Putamen (tissue), 1 donor: Measurements from ENCODE around the gene COL11A2.

Source experiments
- DNase-seq: peaks from one replicate; pipeline ENCODE4 v3.0.0-alpha.2; 2016; ENCODE audit warnings: low spot score

COL11A2 gene

DNA sequence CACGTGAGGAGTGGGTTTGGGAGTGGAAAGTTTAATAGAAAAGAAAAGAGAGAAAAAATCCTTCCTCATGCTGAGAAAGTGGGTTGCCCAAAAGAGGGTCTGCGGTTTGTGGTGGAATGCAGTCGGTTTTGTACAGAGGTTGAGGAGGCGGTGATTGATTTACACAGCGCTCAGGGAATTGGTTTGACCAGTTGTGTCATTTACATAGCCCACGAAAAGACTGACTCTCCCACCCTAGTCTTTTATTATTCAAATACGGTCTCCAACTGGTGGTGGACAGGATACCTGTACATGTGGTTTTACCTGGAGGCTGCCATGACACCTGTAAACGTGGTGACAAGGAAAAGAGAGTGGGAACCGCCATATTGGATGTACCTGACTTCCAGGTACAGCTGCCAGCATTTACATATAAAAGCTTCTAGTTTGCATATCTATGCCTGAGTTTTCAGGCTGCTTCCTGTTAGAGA is 74.4 kb downstream of the COL11A2 start:
- DNase-seq, result no peak

DNA sequence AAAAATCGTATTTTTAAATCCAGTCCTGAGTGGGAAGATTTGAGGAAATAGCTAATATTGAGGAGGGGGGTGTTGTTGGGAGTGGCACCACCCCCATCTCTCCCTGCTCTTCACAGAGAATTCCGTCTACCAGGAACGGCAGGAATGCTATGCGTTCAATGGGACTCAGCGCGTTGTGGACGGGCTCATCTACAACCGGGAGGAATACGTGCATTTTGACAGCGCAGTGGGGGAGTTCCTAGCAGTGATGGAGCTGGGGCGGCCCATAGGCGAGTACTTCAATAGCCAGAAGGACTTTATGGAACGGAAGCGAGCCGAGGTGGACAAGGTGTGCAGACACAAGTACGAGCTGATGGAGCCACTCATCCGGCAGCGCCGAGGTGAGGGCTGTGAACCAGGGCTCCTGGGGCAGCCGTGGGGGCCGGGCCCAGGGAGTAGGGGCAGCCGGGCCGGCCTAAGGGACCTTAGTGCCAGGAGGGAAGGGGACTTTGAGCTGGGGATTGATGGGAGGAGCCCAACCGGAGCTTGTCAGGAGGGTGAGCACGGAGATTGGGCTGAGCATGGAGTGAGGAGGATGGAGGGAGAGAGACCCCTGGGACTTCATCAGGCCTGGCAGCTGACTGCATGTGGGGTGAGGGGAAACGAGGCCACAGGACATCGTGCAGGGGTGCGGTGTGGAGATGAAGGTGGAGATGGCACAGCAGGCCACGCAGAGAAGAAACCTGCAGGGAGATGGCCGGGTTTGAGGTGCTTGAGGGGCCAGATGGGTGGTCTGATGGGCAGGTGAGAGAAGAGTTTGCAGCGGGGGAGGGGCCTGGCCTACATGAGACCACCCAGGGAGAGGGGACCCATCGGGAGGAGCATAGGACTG is 75.2 kb downstream of the COL11A2 start:
- no peak for DNase-seq

DNA sequence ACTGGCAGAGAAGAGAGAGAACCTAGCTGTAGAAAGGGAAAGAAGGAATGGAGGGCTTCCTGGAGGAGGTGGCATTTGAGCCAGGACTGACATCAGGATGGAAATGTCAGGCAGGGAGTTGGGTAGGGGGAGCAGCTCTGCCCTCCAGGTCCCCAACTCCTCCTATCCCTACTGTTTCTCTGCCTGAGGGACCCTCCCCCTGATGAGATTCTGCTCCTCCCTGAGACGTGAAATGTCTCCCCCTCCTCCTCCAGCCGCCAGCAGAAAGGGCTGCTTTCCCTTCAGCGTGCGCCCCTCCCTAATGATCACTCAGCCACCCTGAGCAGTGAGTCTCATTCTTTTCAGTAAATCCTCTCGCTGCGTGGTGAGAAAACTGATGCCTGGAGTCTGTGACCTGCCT is 75.8 kb downstream of the COL11A2 start:
- DNase-seq, result no peak

DNA sequence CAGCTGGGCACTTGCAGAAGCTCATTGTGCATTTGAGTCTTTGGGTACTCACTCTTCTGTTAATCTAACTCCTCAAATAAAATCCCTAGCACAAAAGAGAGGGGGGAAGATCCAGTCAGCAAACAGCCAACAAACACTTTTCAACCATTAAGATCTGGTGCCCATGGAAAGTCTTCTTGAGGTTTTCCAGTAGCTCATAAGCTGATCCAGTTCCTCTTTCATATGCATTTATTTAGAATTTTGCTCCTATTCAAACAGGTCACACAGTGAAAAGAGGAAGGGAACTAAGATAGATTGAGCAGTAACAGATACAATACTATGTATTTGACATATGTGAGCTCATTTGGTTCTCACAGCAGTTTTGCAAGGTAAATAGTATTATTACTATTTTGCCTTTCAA is 77.9 kb downstream of the COL11A2 start:
- DNase-seq, result no peak

DNA sequence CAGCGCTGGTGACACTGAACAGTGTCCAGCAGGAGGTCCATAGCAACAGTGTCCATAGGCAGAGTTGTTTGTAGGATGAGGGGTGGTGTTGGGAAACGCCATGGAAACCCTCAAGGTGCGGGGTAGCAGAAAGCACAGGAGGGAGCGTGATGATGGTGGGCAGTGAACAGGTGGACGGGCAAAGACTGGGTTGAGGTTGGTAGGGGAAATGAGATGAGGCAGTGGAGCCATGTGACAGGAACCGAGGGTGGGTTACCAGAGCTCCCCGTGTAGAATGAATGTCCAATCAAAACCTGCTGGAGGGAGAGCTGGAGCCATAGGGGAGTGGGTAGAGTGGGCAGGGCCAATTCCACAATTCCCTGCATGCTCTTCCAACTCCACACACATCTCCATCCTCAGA is 78.5 kb downstream of the COL11A2 start:
- DNase-seq, result no peak
